Activated CD4-positive, alpha-beta memory T cell treated with anti-CD3 and anti-CD28 coated beads, Interleukin-2, amount 10 ng/mL, durations not matched to agents 7 days and 5 days (primary cell): ENCODE measurements around the gene SIVA1. TPM values are rescaled to one million over a fixed set of nuclear protein-coding genes. Genes with fewer than 3 reads are reported as not detected.

Experiments
- CTCF ChIA-PET: fragments of 350-600 bp; sonication (Branson Sonifier 250); formaldehyde crosslinking; loops from one replicate; lab custom pipeline; 2021; ENCODE audit warnings: antibody characterized with exemption, inconsistent platforms; lab: Charles Lee
- POLR2A ChIA-PET: fragments of 350-600 bp; sonication (Branson Sonifier 250); formaldehyde crosslinking; loops from one replicate; lab custom pipeline; 2021; ENCODE audit warnings: antibody characterized with exemption; lab: Charles Lee
- DNase-seq: peaks from one replicate; pipeline ENCODE4 v3.0.0-alpha.2; 2020
- H3K27ac Mint-ChIP-seq: one replicate; pipeline ENCODE4 v1.8.0; 2021; ENCODE audit warnings: mild to moderate bottlenecking, mixed read lengths
- H3K27me3 Mint-ChIP-seq: one replicate; pipeline ENCODE4 v1.8.0; 2021; ENCODE audit warnings: mixed read lengths
- H3K36me3 Mint-ChIP-seq: one replicate; pipeline ENCODE4 v1.8.0; 2021; ENCODE audit warnings: low read depth, mixed read lengths
- H3K4me1 Mint-ChIP-seq: one replicate; pipeline ENCODE4 v1.8.0; 2021; ENCODE audit warnings: mixed read lengths
- H3K4me3 Mint-ChIP-seq: one replicate; pipeline ENCODE4 v1.8.0; 2021; ENCODE audit warnings: mild to moderate bottlenecking, mixed read lengths
- H3K9me3 Mint-ChIP-seq: one replicate; pipeline ENCODE4 v1.8.0; 2021; ENCODE audit warnings: mixed read lengths
- total RNA-seq, 2 experiments: library from RNA; stranded (reverse); gene quantifications; one replicate each; pipeline ENCODE4 v1.2.3, GENCODE V29; 2021

Gene SIVA1
- total RNA-seq, 2 experiments from 2014 or later = 87.0 to 96.2 TPM

DNA sequence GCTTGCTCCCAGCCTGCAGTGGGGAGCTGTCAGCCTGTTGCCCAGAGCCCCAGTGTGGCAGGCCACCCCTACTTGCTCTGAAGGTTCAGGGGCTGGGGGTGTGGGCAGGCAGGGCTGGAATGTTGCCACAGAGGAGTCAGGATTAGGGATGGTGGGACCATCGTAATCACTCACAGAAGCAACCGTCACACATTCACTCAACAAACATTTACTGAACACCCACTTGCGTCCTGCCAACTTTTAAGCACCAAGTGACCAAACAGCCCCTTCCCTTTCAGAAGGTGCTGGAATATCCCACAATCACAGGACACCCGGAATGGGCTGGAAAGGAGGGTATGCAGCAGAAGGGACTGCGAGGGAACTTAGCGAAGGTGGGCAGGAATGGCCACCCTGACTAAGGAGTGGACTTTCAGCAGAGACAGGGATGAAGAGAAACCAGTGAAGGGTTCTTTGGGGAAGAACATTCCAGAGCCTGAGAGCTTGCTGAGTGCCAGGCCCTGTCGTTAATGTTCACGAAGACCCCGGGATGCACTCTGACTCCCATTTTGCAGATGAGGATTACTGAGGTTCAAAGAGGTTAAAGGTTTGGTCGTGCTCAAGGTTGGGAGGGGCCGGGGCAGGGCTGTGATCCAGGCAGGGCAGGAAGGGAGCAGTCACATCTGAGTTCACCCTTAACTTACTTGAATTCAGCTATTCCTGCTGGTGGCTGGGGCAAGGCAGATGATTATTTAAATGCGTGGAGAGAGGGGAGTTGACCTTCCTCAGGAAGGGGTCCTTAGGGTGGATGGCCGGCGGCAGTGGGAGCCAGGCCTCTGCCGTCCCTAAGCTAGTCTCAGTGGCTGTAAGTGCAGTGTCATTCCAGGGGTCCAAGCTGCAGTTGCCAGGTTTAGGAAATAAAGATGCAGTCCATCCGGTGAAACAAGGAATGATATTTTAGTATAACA is 45.6 kb downstream of the SIVA1 start:
- POLR2A ChIA-PET = interaction anchor here (0.9 to 1.3 kb wide), 4 partner anchors 11 to 46 kb away, joined by 3 to 6 read pairs (median 4); partner anchors contain the start of gene SIVA1
- H3K36me3 Mint-ChIP-seq = no peaks in the 10 kb centered on the region

GRCh38 chr14:104799244-104800014 is 46.5 kb downstream of the SIVA1 start:
- Mint-ChIP-seq H3K4me1 (peaks cover 32% of the 10 kb centered on the region), H3K36me3 (no peaks in the 10 kb centered on the region), H3K4me3 (peak overlapping the region; percentile 57), H3K27me3 (peaks cover 9% of the 10 kb centered on the region), H3K9me3 (no peaks in the 10 kb centered on the region), H3K27ac (peak overlapping the region; percentile 23)
- no peak for DNase-seq
- ChIA-PET POLR2A (interaction anchor here (1.1 to 3.0 kb wide), 5 partner anchors 12 to 47 kb away, joined by 3 to 19 read pairs (median 4); partner anchors contain the start of gene SIVA1), CTCF (interaction anchor here (2.2 kb wide), 1 partner anchor 30 kb away, joined by 8 read pairs; no protein-coding TSS in a partner anchor)

More for the DNA sequence above, 45.6 kb downstream of the SIVA1 start:
- Mint-ChIP-seq H3K9me3 (no peaks in the 10 kb centered on the region), H3K27ac (peak overlapping the region; percentile 28), H3K4me1 (peaks cover 40% of the 10 kb centered on the region), H3K4me3 (no peak overlapping the region), H3K27me3 (peaks cover 9% of the 10 kb centered on the region)
- no peak for DNase-seq
- CTCF ChIA-PET = no interaction called here

DNA sequence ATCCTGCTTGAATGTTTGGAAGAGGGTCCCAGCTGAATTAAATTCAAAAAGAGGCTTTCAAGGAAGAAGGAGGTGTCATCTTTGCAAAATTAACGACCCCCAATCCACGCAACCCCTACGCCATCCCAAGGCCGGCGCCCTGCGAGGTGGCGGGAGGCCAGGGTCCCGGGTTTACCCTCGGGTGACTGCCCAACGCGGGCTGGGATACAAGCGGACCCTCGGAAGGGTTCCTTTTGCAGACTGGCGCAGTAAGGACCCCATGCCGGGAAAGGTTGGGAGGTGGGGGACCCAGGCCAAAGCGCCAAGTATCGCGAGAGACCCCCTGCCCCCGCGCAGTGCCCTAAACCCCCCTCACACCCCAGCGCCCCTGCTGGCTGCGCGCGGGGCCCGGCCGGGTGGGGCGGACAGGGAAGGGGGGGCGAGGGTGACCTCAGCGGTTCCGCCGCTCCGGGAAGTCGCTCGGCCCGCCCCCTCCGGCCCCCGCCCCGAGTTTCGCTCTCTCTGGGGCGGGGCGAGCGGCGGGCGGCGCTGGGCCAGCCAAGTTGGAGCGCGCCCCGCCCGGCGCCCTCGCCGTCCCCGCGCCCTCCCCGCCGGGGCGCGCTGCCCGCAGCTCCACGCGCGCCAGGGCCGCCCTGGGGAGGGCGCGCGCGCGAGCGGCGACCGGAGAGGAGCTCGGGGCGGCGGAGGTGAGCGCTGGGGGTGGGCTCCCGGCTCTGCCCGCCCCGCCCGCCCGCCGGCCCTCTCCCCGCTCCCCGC is 47.2 kb downstream of the SIVA1 start:
- DNase-seq = peak; percentile 85
- Mint-ChIP-seq H3K4me3 (peak overlapping the region; percentile 57), H3K27ac (no peak overlapping the region), H3K9me3 (no peaks in the 10 kb centered on the region), H3K27me3 (peaks cover 9% of the 10 kb centered on the region), H3K4me1 (peaks cover 29% of the 10 kb centered on the region), H3K36me3 (no peaks in the 10 kb centered on the region)
- POLR2A ChIA-PET = interaction anchor here (1.2 to 3.0 kb wide), 6 partner anchors 10 to 265 kb away, joined by 3 to 19 read pairs (median 4); partner anchors contain the start of genes GPR132 and SIVA1
- CTCF ChIA-PET = interaction anchor here (0.9 to 2.2 kb wide), 3 partner anchors 31 to 47 kb away, joined by 3 to 8 read pairs (median 3); partner anchors contain the start of gene SIVA1

DNA sequence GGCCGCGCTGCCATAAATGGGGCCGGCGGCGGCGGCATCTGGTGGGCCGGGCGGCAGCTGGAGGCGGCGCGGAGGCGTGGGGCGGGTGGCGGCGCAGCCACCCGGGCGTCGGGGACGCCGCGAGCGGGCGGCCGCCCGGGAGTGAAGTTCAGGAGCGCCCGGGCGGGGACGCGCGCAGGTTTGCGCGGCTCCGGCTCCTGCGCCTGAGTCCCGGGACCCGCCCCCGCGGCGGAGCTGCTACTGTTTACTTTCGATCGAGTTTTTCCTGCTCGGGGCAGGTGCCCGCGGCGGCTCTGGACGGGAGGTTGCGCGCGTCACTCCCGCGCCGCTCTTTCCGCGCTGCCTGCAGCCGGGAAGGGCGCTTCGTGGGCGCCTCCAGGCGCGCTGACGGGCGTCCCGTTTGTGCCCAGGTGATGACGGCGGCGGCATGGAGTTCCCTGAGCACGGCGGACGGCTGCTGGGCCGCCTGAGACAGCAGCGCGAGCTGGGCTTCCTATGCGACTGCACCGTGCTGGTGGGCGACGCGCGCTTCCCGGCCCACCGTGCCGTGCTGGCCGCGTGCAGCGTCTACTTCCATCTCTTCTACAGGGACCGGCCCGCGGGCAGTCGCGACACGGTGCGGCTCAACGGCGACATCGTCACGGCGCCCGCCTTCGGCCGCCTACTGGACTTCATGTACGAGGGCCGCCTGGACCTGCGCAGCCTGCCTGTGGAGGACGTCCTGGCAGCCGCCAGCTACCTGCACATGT is 48.0 kb downstream of the SIVA1 start, which contains the start of gene ZBTB42:
TSS of gene ZBTB42 (plus strand) at position 331 of the 749 bp plus-strand sequence. CDS start at position 428, 97 bp downstream.
- CTCF ChIA-PET = interaction anchor here (0.9 to 2.2 kb wide), 3 partner anchors 32 to 48 kb away, joined by 3 to 8 read pairs (median 3); partner anchors contain the start of gene SIVA1
- peaks cover 9% of the 10 kb centered on the region for H3K27me3 Mint-ChIP-seq
- H3K9me3 Mint-ChIP-seq = no peaks in the 10 kb centered on the region
- peaks cover 28% of the 10 kb centered on the region for H3K4me1 Mint-ChIP-seq
- H3K27ac Mint-ChIP-seq = peak within 1 kb of the TSS; percentile 61
- peak within 1 kb of the TSS; percentile 81 for H3K4me3 Mint-ChIP-seq
- peak; percentile 79 for DNase-seq
- H3K36me3 Mint-ChIP-seq = no peaks in the 10 kb centered on the region
- POLR2A ChIA-PET = interaction anchor here (1.0 to 3.0 kb wide), 7 partner anchors 10 to 264 kb away, joined by 3 to 19 read pairs (median 4); partner anchors contain the start of genes GPR132 and SIVA1

GRCh38 chr14:104801520-104802393 is 48.8 kb downstream of the SIVA1 start:
- H3K4me1 Mint-ChIP-seq = peaks cover 23% of the 10 kb centered on the region
- POLR2A ChIA-PET = interaction anchor here (1.0 to 3.0 kb wide), 4 partner anchors 11 to 264 kb away, joined by 3 to 19 read pairs (median 4); partner anchors contain the start of genes GPR132 and SIVA1
- CTCF ChIA-PET = interaction anchor here (0.8 to 2.2 kb wide), 2 partner anchors 33 kb away, joined by 3 to 8 read pairs; no protein-coding TSS in a partner anchor
- no peaks in the 10 kb centered on the region for H3K36me3 Mint-ChIP-seq
- no peaks in the 10 kb centered on the region for H3K9me3 Mint-ChIP-seq
- no peak for DNase-seq
- peak overlapping the region; percentile 81 for H3K4me3 Mint-ChIP-seq
- peaks cover 9% of the 10 kb centered on the region for H3K27me3 Mint-ChIP-seq
- H3K27ac Mint-ChIP-seq = peak overlapping the region; percentile 61

- Mint-ChIP-seq H3K4me3 (peak overlapping the region; percentile 48), H3K27ac (no peak overlapping the region), H3K27me3 (peaks cover 7% of the 10 kb centered on the region), H3K4me1 (peaks cover 21% of the 10 kb centered on the region), H3K36me3 (no peaks in the 10 kb centered on the region), H3K9me3 (no peaks in the 10 kb centered on the region)
- no peak for DNase-seq
- CTCF ChIA-PET = interaction anchor here (0.8 kb wide), 1 partner anchor 34 kb away, joined by 3 read pairs; no protein-coding TSS in a partner anchor
- POLR2A ChIA-PET = interaction anchor here (3.0 kb wide), 1 partner anchor 49 kb away, joined by 19 read pairs; the partner anchor contains the start of gene SIVA1
Measured at GRCh38 chr14:104802394-104803184, 49.6 kb downstream of the SIVA1 start.

DNA sequence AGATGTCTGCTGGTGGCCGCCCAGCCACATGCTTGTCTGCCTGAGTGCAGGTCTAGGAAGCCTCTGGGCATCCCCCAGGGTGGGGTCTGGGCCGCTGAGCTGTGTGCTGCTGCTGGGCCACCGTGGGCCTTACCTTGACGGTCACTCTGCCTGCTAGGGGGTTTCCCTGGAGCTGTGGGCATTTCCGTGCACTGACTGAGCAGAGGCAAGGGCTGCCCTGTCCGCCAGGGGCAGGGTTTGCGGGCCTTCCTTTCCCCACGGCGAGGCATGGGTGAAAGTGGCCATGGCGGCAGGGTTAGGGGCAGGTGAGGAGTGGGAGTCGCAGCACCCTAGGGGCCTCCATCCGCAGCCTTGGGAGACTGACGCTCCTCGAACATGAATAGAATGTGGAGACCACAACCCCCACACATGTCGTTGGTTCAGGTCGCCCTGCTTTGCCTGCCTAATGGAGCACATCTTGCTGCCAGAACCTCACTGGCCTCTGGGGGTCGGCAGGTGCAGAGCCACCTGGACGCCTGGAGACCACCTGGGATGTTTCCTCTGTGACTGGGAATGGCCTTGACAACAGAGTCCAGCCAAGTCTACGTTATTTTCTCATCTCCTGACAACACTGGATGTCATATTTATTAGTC is 50.4 kb downstream of the SIVA1 start:
- no peaks in the 10 kb centered on the region for H3K9me3 Mint-ChIP-seq
- no peaks in the 10 kb centered on the region for H3K36me3 Mint-ChIP-seq
- no peak overlapping the region for H3K4me3 Mint-ChIP-seq
- CTCF ChIA-PET = no interaction called here
- peaks cover 21% of the 10 kb centered on the region for H3K4me1 Mint-ChIP-seq
- peaks cover 3% of the 10 kb centered on the region for H3K27me3 Mint-ChIP-seq
- no peak overlapping the region for H3K27ac Mint-ChIP-seq
- no peak for DNase-seq
- POLR2A ChIA-PET = interaction anchor here (1.7 kb wide), 1 partner anchor 11 kb away, joined by 3 read pairs; no protein-coding TSS in a partner anchor

DNA sequence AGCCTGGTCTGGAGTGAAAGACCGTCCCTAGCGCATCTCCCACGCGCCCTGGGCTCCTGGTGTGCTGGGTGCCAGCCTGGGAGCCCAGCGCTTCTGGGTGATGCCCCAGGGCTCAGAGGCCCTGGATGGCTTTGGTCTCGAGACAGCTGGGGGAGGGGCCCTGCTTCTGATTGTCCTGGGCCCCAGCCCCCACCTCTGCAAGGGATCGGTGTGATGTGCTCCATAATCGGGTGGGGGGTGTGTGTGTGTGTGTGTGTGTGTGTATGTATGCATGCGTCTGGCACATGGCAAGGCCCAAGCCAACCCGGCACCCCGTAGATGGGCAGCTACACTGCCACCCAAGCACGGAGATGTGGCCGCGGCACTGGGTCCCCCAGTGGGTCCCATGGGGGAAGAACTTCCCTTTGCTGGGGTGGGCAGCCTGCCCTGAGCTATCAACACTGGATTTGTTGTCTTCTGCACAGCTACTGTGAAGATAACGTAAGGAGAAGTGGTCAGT is 51.0 kb downstream of the SIVA1 start:
- POLR2A ChIA-PET = interaction anchor here (1.7 kb wide), 1 partner anchor 11 kb away, joined by 3 read pairs; no protein-coding TSS in a partner anchor
- H3K27me3 Mint-ChIP-seq = peaks cover 3% of the 10 kb centered on the region
- peaks cover 21% of the 10 kb centered on the region for H3K4me1 Mint-ChIP-seq
- no peaks in the 10 kb centered on the region for H3K9me3 Mint-ChIP-seq
- H3K27ac Mint-ChIP-seq = no peak overlapping the region
- no peak for DNase-seq
- no peaks in the 10 kb centered on the region for H3K36me3 Mint-ChIP-seq
- CTCF ChIA-PET = no interaction called here
- H3K4me3 Mint-ChIP-seq = no peak overlapping the region

GRCh38 chr14:104804481-104805325 is 51.8 kb downstream of the SIVA1 start:
- Mint-ChIP-seq H3K27ac (no peak overlapping the region), H3K9me3 (no peaks in the 10 kb centered on the region), H3K4me3 (no peak overlapping the region), H3K4me1 (peaks cover 14% of the 10 kb centered on the region), H3K36me3 (no peaks in the 10 kb centered on the region), H3K27me3 (no peaks in the 10 kb centered on the region)
- ChIA-PET CTCF (no interaction called here), POLR2A (interaction anchor here (1.7 kb wide), 1 partner anchor 12 kb away, joined by 3 read pairs; no protein-coding TSS in a partner anchor)
- DNase-seq = no peak
